OCI-LY3 (cell line): ENCODE results near the gene HIGD2A.

Source experiments
- EZH2phosphoT487 ChIP-seq: fragments of 200-600 bp; shearing (Covaris generic); IDR thresholded peaks from 2 replicates; pipeline ENCODE4 v1.6.1; 2018; ENCODE audit warnings: antibody characterized with exemption, mixed run types, low read depth
- TF ChIP-seq, protein P1 (sequence below): fragments of 200-600, 300-600 bp; sonication (generic); IDR thresholded peaks from 2 replicates; pipeline ENCODE4 v1.5.1; 2014; ENCODE audit warnings: antibody characterized with exemption, low read length, low read depth

DNA sequence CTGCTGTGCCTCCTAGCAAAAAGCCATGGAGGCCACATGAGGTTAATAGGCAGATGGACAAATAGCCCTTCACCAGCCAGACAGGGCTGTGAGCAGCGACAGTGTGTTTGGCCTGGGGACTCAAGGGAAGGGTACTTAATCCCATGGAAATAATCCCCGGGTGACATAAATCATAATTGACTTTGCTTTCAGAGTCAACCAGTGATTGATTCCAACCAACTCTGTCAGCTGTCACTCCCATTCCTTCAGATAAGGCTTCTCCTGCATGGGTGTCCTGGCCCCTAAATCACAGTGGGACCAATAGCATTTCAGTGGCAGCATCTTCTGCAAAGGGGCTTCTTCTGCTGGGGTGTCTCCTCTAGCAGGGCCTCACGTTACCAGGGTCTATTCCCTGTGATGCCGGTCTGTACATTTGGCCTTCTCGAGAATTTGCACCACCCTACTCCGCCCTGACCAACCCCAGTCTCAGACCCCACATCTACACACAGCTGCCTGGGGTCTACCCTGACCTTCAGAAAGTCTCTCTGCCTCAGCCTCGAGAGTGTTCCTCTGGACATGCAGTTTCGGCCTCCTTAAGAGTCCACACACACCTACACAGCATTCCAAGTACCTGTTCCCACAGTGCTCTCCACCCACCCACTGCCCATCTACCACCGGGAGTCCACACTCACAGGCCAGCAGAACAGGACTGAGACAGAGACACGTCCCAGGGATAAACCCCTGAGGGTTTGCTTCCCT is 24.1 kb downstream of the HIGD2A start:
- TF ChIP-seq, protein P1, sequence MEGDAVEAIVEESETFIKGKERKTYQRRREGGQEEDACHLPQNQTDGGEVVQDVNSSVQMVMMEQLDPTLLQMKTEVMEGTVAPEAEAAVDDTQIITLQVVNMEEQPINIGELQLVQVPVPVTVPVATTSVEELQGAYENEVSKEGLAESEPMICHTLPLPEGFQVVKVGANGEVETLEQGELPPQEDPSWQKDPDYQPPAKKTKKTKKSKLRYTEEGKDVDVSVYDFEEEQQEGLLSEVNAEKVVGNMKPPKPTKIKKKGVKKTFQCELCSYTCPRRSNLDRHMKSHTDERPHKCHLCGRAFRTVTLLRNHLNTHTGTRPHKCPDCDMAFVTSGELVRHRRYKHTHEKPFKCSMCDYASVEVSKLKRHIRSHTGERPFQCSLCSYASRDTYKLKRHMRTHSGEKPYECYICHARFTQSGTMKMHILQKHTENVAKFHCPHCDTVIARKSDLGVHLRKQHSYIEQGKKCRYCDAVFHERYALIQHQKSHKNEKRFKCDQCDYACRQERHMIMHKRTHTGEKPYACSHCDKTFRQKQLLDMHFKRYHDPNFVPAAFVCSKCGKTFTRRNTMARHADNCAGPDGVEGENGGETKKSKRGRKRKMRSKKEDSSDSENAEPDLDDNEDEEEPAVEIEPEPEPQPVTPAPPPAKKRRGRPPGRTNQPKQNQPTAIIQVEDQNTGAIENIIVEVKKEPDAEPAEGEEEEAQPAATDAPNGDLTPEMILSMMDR = no peak
- TF ChIP-seq EZH2phosphoT487 = no peak
